ENCODE data around the gene GOT2.
"Not testable (repeated sequence)": the region's sequence is repeated elsewhere in the genome, so short reads cannot be mapped to it uniquely, and the experiment has no call there.

The GOT2 gene

DNA sequence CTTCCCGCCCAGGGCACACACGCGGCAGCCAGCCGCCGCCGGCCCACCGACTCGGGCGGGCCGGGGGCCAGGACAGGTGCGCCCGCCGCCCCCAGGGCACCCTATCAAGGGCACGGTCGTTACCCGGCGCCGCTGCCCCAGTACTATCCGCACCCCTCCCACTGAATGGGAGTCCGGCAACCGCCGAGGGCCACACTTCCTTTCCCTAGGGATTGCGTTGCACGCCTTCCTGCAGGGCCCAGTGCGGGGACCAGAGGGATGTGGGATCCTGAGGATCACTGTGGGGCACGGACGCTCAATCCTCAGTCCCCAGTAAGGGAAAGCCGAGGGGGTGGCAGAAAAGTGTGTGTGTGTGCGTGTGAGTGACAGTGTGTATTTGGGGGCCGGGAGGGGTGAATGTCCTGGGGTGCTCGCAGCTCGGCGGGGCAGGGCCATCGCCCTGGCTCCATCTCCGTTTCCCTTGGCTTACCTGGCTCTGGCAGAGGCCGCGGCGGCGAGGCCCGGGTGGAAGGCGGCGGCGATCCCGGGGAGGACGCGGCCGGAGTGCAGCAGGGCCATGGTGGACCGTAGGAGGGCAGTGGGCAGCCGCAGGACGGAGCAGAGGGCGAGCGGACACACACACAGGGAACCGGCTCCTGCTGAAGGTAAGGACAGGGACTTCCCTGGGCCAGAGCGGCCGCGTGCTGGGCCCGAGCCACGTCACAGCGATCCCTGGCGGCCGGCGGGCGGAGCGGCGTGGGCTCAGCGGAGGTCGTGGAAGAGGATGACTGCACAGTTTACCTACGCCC, at the start of gene GOT2:
TSS of gene GOT2 (minus strand) at position 646 of the 788 bp plus-strand sequence. CDS start at position 558, 88 bp downstream.
- peak; percentile 48 to 58 for DNase-seq (ENCODE audit: low read depth in 2 of 2, low spot score in 1 of 2)

DNA sequence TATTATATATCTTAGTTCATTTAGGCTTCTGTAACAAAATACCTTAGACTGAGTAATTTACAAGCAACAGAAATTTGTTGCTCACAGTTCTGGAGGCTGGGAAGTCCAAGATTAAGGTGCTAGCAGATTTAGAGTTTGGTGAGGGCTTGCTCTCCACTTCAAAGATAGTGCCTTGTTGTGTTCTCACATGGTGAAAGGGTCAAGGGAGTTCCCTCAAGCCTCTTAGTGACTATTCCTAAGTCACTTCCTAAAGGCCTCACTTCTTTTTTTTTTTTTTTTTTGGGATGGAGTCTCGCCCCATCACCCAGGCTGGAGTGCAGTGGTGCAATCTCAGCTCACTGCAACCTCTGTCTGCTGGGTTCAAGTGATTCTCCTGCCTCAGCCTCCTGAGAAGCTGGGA, 45.2 kb upstream of the GOT2 start:
- DNase-seq (ENCODE audit: low read depth in 2 of 2, low spot score in 1 of 2) = not testable (repeated sequence)

DNA sequence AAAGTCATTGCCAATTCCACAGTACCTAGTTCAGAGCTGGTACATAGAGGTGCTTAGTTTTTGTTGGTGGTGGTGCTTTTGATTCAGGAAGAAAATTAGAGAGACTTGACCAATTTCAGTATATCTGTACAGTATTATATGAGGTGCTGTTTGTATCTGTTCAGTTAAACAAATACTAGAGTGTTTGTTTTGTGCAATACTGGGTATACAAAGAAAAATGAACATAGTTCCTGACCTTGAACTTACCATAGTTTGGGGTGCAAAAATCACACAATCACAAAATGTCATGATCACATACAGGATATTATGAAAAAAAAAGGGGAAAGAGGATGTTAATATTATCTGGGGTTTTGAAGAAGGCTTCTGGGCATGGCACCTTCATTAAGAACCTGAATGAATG, 39.8 kb upstream of the GOT2 start:
- no peak for DNase-seq (ENCODE audit: low read depth in 2 of 2, low spot score in 1 of 2)

DNA sequence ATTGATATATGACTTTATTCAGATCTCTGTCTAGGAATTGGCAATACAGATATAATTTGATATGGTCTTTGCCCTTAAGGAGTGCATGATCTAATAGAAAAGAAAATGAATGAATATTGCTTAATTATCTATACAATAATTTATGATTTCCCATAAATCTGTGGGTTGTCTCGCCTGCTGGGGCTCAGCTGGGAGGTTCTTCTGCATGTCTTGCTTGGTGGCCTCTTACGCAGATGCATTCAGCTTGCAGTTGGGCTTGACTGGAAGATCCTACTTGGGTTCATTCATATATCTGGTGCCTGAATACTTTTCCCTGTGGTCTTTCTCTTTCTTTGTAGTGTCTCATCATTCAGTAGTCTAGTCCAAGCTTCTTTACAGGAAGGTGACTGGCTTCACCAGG, 34.0 kb upstream of the GOT2 start:
- no peak for DNase-seq (ENCODE audit: low read depth in 2 of 2, low spot score in 1 of 2)

DNA sequence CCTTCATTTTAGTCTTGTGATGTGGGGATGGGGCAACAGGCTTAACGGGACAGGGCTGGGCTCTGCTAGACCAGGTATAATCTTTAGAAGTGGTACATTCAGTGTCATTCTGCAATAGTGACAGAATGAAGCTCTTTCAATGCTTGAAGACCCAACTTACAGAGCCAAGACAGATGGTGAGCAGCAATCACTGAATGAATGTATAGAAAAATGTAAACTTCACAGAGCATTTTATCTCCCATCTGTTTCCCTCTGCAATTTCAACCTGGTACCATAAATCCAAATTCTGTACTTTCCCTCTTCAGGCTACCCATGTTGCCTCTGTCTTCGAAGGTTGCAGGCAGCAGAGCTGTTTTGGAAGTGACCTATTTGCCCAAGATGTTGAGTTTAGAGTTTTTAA, 33.5 kb upstream of the GOT2 start:
- no peak for DNase-seq (ENCODE audit: low read depth in 2 of 2, low spot score in 1 of 2)

DNA sequence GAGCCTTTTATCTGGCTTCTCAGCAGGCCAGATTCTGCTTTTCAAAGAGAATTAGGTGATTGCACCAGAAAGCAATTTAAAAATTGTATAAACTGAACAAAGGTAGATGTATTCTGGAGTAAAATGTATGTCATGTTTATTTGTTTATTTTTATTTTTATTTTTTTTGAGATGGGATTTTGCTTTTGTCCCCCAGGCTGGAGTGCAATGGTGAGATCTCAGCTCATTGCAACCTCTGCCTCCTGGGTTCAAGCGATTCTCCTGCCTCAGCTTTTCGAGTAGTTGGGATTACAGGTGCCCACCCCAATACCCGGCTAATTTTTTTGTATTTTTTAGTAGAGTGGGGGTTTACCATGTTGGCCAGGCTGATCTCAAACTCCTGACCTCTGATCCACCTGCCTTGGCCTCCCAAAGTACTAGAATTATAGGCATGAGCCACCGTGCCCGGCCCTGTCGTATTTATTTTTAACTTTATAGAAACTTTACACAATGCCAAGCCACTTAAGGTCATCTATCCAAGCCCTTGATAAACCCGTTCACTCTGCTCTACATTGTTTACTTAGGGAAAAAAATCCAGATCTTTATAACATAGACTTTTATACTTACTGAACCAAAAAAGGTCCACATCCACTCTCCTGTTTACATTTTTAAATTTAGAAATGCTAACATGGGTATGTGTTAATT, 22.7 kb upstream of the GOT2 start:
- no peak for DNase-seq (ENCODE audit: low read depth in 2 of 2, low spot score in 1 of 2)

DNA sequence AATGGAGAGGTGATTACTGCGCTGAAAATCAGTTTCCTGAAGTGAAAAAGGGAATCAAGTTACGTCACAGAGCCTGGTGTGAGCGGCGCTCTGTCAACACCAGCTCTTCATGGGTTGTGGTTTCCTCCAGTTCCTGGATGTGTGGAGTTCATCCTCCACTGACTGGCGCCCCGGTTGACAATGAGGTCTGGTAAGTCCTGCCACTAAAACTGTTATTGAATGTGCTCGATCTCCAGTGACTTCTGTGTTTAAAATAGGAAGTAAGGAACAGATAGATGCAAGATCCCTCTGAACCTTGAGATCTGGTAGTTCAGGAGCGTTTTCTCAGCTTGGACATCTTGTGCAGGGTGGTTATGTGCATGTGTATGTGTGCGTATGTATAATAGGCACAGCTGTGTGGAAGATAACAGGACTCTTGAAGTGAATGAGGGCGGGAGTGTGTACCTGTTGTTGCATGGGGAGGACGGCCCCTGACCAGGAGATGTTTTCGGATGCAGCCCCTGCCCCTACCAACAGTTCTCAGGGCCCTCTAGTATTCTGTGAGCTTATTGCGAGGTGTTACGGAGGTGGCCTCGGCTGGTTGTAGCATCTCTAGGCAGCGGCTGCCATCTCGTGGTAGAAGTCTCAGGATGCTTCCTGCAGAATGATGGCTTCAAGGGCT, 22.0 kb upstream of the GOT2 start:
- peak; percentile 38 to 57 for DNase-seq (ENCODE audit: low read depth in 2 of 2, low spot score in 1 of 2)

DNA sequence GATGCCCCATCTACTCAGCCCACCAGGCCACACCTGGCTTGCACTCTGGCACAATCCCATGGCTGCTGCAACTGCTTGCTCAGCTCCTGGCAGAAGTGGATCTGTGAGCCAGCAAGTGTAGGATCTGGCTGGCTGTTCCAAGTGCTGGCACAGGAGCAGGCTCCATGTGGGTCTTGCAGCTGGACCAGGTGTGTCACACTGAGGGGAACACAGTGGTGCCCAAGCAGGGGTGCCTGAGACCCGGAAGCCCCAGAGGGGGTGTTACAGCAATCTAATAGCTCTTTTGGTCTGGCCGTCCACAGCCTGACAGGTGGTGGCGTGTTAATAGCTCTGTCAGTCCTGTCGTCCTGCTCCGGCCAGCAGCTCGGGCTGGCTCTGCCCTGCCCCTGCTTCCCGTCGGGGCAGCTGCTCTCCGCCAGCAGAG, 19.6 kb upstream of the GOT2 start:
- no peak for DNase-seq (ENCODE audit: low read depth in 2 of 2, low spot score in 1 of 2)

DNA sequence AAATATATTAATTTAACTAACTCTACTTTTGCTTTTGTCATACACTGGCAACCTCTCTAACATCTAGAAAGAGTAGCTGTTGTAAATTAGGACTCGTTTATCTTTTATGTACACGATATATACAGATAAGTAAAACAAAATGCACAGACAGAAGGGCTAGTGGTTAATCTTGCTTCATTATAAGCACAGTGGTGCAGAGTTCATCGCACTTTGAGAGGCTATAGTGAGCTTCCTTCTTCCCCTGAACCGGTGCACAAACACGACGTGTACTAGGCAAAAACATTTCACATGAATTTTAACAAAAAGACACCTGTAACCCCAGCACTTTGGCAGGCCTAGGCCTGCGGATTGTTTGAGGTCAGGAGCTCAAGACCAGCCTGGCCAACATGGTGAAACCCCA, 10.4 kb upstream of the GOT2 start:
- no peak for DNase-seq (ENCODE audit: low read depth in 2 of 2, low spot score in 1 of 2)

DNA sequence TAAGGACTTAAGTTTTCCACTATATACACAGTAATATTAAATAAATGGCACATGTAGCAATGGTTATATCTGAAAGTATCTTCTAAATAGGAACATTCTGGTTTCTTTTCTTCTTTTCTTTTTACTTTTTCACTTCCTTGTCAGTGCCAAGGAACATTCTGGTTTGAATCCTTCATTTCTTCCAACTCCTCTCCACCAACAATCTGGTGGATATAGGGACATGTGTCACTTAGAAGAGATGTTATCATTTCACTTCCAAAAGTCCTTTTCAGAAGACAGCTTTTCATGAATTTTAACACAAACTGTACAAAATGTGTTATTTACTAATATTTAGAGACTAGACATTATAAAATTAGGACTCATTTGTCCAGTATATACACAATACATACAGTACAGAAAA, 7.9 kb upstream of the GOT2 start:
- no peak for DNase-seq (ENCODE audit: low read depth in 2 of 2, low spot score in 1 of 2)

DNA sequence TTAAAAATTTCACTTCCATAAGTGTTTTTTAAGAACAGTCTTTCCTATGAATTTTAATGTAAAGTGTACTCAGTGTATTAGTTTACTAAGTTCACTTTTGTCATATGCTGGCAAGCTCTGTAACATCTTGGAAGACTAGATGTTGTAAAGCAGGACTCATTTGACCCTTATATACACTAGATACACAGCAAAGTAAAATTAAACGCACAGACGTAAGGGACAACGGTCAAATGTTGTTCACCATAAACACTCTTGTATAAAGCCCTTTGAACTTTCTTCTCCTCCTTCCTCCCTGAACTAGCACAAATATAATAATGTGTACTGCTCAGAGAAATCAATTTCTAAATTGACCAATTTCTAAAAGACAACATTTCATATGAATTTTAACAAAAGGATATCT, 7.0 kb upstream of the GOT2 start:
- no peak for DNase-seq (ENCODE audit: low read depth in 2 of 2, low spot score in 1 of 2)

DNA sequence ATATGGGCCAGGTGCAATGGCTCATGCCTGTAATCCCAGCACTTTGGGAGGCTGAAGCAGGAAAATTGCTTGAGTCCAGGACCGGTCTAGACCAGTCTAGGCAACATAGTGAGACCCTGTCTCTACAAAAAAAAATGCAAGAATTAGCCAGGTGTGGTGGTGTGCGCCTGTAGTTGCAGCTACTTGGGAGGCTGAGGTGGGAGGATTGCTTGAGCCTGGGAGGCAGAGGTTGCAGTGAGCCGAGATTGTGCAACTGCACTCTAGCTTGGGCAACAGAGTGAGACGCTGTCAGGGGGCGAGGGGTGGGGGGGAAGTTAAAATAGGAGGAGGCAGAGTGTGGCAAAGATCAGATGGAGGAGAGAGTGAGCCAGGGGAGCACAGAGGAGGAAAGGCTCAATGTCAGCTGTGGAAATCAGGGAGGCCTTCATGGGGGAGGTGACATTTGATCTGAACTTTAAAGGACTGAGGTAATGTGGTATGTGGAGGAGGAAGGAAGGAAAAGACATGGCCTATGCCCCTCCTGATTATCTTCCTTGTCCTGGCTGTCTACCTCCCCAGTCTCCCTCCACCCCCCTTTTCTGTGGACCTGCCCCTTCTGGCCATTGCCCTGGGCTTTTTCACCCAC, 4.7 kb upstream of the GOT2 start:
- no peak for DNase-seq (ENCODE audit: low read depth in 2 of 2, low spot score in 1 of 2)

DNA sequence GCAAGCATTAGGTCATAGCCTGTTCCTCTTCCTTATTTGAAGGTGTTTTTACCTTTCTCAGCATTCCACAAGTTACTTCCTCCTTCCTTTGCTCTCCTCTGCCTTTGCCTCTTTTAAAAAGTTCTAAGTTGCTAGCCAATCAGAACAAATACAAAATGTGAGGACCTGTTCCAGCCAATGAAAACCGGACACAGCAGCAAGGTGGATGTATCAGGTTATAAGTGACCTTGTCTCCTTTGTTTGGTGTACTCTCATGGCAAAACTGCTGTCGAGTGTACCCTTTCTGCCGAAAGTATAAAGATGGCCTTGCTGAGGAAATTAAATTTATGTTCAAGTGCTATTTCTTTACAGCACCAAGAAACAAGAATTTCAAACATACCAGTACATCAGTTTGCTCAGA, 2.2 kb upstream of the GOT2 start:
- not testable (repeated sequence) for DNase-seq (ENCODE audit: low read depth in 2 of 2, low spot score in 1 of 2)

DNA sequence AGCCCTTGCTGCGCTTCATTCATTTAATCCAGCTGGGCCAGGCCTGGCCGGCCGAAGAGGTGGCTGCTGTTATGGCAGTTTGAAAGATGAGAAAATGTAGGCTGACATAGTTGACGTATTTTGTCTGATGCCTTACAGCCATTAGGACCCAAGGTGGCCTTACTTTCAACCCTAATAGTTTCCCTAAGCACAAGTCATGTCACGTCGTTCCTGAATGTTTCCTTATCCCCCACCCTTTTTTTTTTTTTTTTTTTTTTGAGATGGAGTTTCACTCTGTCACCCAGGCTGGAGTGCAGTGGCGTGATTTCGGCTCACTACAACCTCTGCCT, 307 bp upstream of the GOT2 start:
- DNase-seq (ENCODE audit: low read depth in 2 of 2, low spot score in 1 of 2) = no peak

DNA sequence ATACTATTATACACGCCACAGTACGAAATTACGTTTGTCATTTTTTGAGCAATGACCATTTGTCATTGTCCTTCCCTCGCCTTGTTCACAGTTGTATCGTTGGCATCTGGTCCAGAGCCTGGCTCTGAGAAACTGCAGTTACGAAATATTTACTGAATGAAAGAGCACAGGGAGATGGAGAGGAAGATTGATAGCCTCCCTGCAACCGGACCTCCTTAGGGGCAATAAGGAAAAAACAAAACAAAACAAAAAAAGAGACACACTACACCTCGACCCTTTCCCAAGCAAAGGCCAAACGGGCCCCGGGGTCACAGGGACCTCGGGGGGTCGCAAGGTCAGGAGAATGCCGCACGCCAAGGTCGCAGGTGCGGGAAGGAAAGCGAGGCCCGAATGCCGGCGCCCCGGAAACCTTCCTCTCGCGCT, 857 bp downstream of the GOT2 start:
- no peak for DNase-seq (ENCODE audit: low read depth in 2 of 2, low spot score in 1 of 2)

DNA sequence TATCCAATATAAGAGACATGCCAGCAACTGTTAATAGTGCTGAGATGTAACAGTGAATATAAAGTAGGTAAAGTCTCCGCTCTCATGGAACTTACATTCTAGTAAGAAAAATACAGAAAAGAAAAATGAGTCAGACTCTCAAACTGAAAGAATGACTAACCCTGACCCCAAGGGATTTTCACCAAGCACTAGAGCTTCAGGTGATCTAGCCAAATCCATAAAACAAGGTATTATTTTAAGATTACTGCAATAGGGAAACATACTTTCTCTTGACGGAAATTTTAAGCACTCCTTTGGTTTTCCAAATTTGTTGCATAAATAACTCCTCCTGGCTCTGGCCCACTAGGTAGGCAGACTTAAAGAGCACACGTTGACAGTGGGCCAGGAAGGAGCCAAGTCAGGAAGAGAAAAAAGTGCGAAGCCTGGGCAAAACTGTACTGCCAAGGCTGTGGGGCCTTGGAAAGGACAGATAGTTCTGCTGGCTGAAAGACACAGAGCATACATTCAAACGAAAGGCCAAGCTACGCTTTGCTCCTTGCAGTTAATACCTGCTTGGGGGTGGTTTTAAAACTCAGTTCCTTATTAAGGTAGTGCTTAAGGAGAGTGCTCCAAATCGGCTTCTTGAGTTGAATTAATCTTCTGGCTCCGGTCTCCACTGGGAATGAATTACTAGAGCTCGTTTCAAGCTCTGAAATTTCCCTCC, 1.4 kb downstream of the GOT2 start:
- no peak for DNase-seq (ENCODE audit: low read depth in 2 of 2, low spot score in 1 of 2)

DNA sequence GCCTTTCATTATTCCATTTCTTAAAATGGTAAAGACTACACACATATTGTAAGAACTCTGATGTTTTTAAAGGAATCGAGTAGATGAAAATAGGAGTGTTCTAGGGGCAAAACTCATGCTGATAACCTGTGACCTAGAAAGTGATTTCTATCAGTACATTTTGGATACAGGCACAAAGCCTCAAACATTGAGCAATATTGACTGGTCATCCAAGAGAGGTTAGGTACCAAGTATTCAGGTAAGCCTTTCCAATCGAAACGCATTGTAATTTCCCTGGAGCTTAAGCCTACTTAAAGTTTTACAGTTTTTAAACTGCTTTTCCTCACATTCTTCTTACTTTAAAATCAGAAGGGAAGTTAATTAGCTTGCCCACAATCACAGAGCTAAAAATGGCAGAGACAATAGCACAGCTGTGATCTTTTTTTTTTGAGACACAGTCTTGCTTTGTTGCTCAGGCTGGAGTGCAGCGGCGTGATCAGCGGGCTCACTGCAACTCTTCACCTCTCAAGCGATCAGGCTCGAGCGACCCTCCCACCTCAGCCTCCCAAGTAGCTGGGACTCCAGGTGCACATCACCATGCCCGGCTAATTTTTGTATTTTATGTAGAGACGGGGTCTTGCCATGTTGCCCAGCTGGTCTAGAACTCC, 3.3 kb downstream of the GOT2 start:
- no peak for DNase-seq (ENCODE audit: low read depth in 2 of 2, low spot score in 1 of 2)

DNA sequence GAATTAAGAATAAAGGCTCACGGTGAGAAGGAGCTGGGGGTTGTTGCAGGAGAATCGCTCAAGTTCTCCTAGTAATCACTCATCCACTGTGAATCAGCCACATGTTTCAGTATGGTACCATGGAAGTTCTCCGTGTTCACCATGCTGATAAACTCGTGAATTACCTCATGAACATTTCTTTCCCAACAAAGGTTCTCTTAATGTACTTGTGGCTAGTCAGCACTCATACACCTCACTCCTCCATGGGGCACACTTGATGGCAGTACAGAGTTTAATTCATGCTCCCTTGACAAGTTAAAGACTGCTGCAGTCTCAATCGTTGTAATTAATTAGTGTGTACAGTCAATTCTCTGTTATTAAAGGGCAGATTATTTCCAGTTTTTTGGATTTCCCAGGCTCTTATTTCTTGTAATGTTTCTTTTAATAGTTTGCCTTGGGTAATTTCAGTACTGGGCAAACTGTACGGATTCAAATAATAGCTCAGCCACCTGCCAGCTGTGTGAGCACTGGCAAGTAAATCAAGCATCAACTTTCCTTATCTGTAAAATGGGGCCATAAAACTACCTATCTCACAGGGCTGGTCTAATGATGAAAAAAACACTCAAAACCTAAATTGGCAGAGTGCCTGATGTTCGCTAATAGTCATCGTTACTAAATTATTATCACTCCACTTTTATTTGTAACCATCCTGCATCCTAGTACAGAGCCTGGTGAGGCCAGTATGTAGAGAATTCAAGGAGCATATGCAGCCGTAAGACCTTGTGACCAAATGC, 6.1 kb downstream of the GOT2 start:
- DNase-seq (ENCODE audit: low read depth in 2 of 2, low spot score in 1 of 2) = no peak

DNA sequence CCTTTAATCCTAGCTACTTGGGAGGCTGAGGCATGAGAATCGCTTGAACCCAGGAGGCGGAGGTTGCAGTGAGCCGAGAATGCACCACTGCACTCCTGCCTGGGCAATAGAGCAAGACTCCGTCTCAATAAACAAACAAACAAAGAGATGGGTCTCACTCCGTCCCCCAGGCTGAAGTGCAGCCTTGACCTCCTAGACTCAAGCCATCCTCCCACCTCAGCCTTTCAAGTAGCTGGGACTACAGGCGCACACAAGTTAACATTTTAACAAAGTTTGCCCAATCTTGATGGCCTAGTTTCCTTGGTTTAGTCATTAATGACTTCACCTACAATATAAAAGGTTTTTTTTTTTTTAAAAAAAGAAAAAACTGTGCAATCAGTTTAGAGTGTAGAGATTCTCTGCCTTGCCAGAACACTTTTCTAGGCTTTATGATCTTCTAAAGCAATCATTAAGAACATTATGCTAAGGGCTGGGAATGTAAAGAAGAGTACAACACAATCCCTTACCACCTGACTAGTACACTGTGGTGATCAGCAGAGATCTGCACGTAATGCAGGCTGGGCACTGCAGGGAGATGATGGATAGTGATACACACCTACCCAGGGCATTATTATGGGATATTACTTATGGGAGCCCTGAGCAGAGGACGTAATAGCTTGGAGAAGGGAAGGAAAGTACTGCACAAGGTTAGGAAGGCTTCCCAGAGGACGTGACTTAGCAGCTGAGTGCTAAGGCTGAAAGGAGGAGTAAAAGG, 6.9 kb downstream of the GOT2 start:
- no peak for DNase-seq (ENCODE audit: low read depth in 2 of 2, low spot score in 1 of 2)

Data from stimulated activated CD8-positive, alpha-beta memory T cell treated with anti-CD3 and anti-CD28 coated beads, Interleukin-4, amount 100 ng/mL, for 4 hours (primary cell).